DOHH2 (cell line): ENCODE results near the gene ARHGAP22.

Experiments
- H3F3A ChIP-seq: fragments of 200-600 bp; sonication (generic), shearing (Covaris generic); 2 replicates; pipeline ENCODE4 v1.6.0; 2016; ENCODE audit warnings: antibody characterized with exemption, mild to moderate bottlenecking; ENCODE audit not compliant: control insufficient read depth, insufficient read depth
- H3K27ac ChIP-seq: fragments of 200-600 bp; sonication (generic); 2 replicates; pipeline ENCODE4 v1.5.1; 2014; ENCODE audit warnings: low read depth, mild to moderate bottlenecking, low read length, moderate library complexity
- H3K27me3 ChIP-seq: fragments of 200-600 bp; sonication (generic); 2 replicates; pipeline ENCODE4 v1.6.1; 2014; ENCODE audit warnings: mild to moderate bottlenecking, low read length, mixed read lengths; ENCODE audit not compliant: control insufficient read depth
- H3K36me3 ChIP-seq: fragments of 200-600 bp; sonication (generic); 2 replicates; pipeline ENCODE4 v1.6.1; 2014; ENCODE audit warnings: mild to moderate bottlenecking, low read length, moderate library complexity, mixed read lengths; ENCODE audit not compliant: control insufficient read depth
- H3K4me1 ChIP-seq: fragments of 200-600 bp; sonication (generic); 2 replicates; pipeline ENCODE4 v1.6.1; 2014; ENCODE audit warnings: mild to moderate bottlenecking, low read length, mixed read lengths; ENCODE audit not compliant: control insufficient read depth
- H3K4me2 ChIP-seq: fragments of 200-600 bp; sonication (generic); 2 replicates; pipeline ENCODE4 v1.6.0; 2014; ENCODE audit warnings: mild to moderate bottlenecking, low read length, moderate library complexity
- H3K4me3 ChIP-seq: fragments of 200-600 bp; sonication (generic); 2 replicates; pipeline ENCODE4 v1.5.1; 2014; ENCODE audit warnings: mild to moderate bottlenecking, low read length, mixed read lengths
- H3K79me2 ChIP-seq: fragments of 200-600 bp; sonication (generic); 2 replicates; pipeline ENCODE4 v1.6.1; 2014; ENCODE audit warnings: mild to moderate bottlenecking, low read length, mixed read lengths; ENCODE audit not compliant: control insufficient read depth
- H3K9me2 ChIP-seq: fragments of 200-600 bp; sonication (generic); replicated peaks from 2 replicates; pipeline ENCODE4 v1.6.1; 2014; ENCODE audit warnings: mild to moderate bottlenecking, low read length, mixed read lengths; ENCODE audit not compliant: control insufficient read depth
- H3K9me3 ChIP-seq: fragments of 200-600 bp; sonication (generic); 2 replicates; pipeline ENCODE4 v1.6.1; 2014; ENCODE audit warnings: antibody characterized with exemption, low read length, mixed read lengths; ENCODE audit not compliant: control insufficient read depth, insufficient read depth
- H4K20me1 ChIP-seq: fragments of 200-600 bp; sonication (generic); 2 replicates; pipeline ENCODE4 v1.6.0; 2014; ENCODE audit warnings: low read depth, mild to moderate bottlenecking, antibody characterized with exemption, low read length, moderate library complexity; ENCODE audit not compliant: control insufficient read depth, insufficient read depth
- CTCF ChIP-seq: fragments of 200-600 bp; sonication (generic); IDR thresholded peaks from one replicate; pipeline ENCODE4 v1.5.1; 2014; ENCODE audit warnings: antibody characterized with exemption, mild to moderate bottlenecking, low read depth, low read length; ENCODE audit not compliant: poor library complexity, severe bottlenecking
- EZH2phosphoT487 ChIP-seq: fragments of 200-600 bp; sonication (generic); IDR thresholded peaks from 2 replicates; pipeline ENCODE4 v1.6.1; 2017; ENCODE audit warnings: borderline replicate concordance, mild to moderate bottlenecking, antibody characterized with exemption, low read length, moderate library complexity, mixed read lengths

Gene ARHGAP22

GRCh38 chr10:48468866-48469511 is 135.9 kb downstream of the ARHGAP22 start:
- Histone ChIP-seq H3K79me2 (no peaks in the 10 kb centered on the region), H4K20me1 (no peaks in the 10 kb centered on the region)
- TF ChIP-seq EZH2phosphoT487, result no peak
- no peak for TF ChIP-seq CTCF

GRCh38 chr10:48468130-48468790 is 136.6 kb downstream of the ARHGAP22 start:
- no peaks in the 10 kb centered on the region for H3F3A ChIP-seq
- no peaks in the 10 kb centered on the region for H3K9me2 ChIP-seq
- H3K4me1 ChIP-seq, result no peaks in the 10 kb centered on the region
- no peaks in the 10 kb centered on the region for H3K36me3 ChIP-seq
- H4K20me1 ChIP-seq, result no peaks in the 10 kb centered on the region
- no peaks in the 10 kb centered on the region for H3K79me2 ChIP-seq
- no peak overlapping the region for H3K27ac ChIP-seq
- no peaks in the 10 kb centered on the region for H3K9me3 ChIP-seq
- no peak overlapping the region for H3K4me2 ChIP-seq
- H3K27me3 ChIP-seq, result 0 out of 2 replicates have a peak, but pooled peaks cover 2% of the 10 kb centered on the region
- TF ChIP-seq CTCF, result no peak
- TF ChIP-seq EZH2phosphoT487, result no peak
- H3K4me3 ChIP-seq, result no peak overlapping the region

More at GRCh38 chr10:48468866-48469511, 135.9 kb downstream of the ARHGAP22 start:
- H3F3A ChIP-seq, result no peaks in the 10 kb centered on the region
- H3K27me3 ChIP-seq, result 0 out of 2 replicates have a peak, but pooled peaks cover 2% of the 10 kb centered on the region
- no peak overlapping the region for H3K4me3 ChIP-seq
- H3K9me3 ChIP-seq, result no peaks in the 10 kb centered on the region
- H3K36me3 ChIP-seq, result no peaks in the 10 kb centered on the region
- no peak overlapping the region for H3K27ac ChIP-seq
- H3K9me2 ChIP-seq, result no peaks in the 10 kb centered on the region
- H3K4me1 ChIP-seq, result no peaks in the 10 kb centered on the region
- no peak overlapping the region for H3K4me2 ChIP-seq

GRCh38 chr10:48467669-48468068 is 137.2 kb downstream of the ARHGAP22 start:
- Histone ChIP-seq H3K9me2 (no peaks in the 10 kb centered on the region), H3K27me3 (no peaks in the 10 kb centered on the region), H3K27ac (no peak overlapping the region), H3K79me2 (no peaks in the 10 kb centered on the region), H3K4me1 (no peaks in the 10 kb centered on the region), H3K9me3 (no peaks in the 10 kb centered on the region), H3K4me2 (no peak overlapping the region), H3K36me3 (no peaks in the 10 kb centered on the region), H4K20me1 (no peaks in the 10 kb centered on the region), H3F3A (no peaks in the 10 kb centered on the region), H3K4me3 (no peak overlapping the region)
- no peak for TF ChIP-seq EZH2phosphoT487
- TF ChIP-seq CTCF, result no peak
